GM06990 (cell line): ENCODE measurements around the gene LPCAT4.

Experiments
- DNase-seq: peaks from one replicate; pipeline ENCODE4 v3.0.0-alpha.2; 2011; ENCODE audit not compliant: insufficient read length; ENCODE audit errors: extremely low read depth
- H3K27me3 ChIP-seq: replicated peaks from 2 replicates; pipeline ENCODE4 v1.6.0; 2011; ENCODE audit warnings: low read length; ENCODE audit not compliant: control insufficient read depth, insufficient read depth
- H3K36me3 ChIP-seq: 2 replicates; pipeline ENCODE4 v1.5.1; 2011; ENCODE audit warnings: low read length; ENCODE audit not compliant: control insufficient read depth, insufficient read depth
- H3K4me3 ChIP-seq: replicated peaks from 2 replicates; pipeline ENCODE4 v1.5.1; 2011; ENCODE audit warnings: low read depth, mild to moderate bottlenecking, control low read depth, low read length
- CTCF ChIP-seq: IDR thresholded peaks from 2 replicates; pipeline ENCODE4 v1.5.1; 2011; ENCODE audit warnings: low read length, control low read depth, mild to moderate bottlenecking, inconsistent platforms; ENCODE audit not compliant: insufficient read depth, poor library complexity, severe bottlenecking

LPCAT4 gene

GRCh38 chr15:34366271-34367065 lies 528 bp downstream of the LPCAT4 start:
- Histone ChIP-seq H3K4me3 (peak overlapping the region; percentile 95), H3K27me3 (no peaks in the 10 kb centered on the region), H3K36me3 (peaks cover 6% of the 10 kb centered on the region)
- TF ChIP-seq CTCF, result no peak
- DNase-seq, result peak; percentile 55

- TF ChIP-seq CTCF, result no peak
- Histone ChIP-seq H3K36me3 (peaks cover 9% of the 10 kb centered on the region), H3K4me3 (peak overlapping the region; percentile 95), H3K27me3 (no peaks in the 10 kb centered on the region)
- no peak for DNase-seq
Measured at GRCh38 chr15:34365836-34366235, 1.2 kb downstream of the LPCAT4 start.

GRCh38 chr15:34365091-34365825 lies 1.7 kb downstream of the LPCAT4 start:
- no peak for TF ChIP-seq CTCF
- peaks cover 9% of the 10 kb centered on the region for H3K36me3 ChIP-seq
- no peak for DNase-seq
- H3K4me3 ChIP-seq, result peak overlapping the region; percentile 95
- H3K27me3 ChIP-seq, result no peaks in the 10 kb centered on the region

DNA sequence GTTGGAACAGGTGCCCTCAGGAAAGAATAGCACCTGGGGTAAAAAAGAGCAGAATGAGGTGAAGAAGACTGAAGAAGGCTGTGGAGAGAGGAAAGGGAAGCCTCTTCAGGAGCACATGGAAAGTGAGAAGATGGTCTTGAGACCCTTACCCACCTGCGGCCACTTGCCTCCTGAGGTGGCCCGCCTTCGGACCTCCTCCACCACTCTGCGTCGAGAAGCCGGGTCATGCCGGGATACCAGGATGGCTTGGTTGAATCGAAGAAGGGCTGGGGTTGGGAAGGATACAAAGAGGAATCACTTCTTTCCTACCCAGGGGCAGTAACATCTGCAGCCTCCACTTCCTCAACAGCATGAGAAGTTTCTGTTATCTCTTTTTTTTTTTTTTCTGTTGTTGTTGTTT lies 3.0 kb downstream of the LPCAT4 start:
- Histone ChIP-seq H3K4me3 (no peak overlapping the region), H3K27me3 (no peaks in the 10 kb centered on the region), H3K36me3 (peaks cover 18% of the 10 kb centered on the region)
- no peak for TF ChIP-seq CTCF
- no peak for DNase-seq

- DNase-seq, result no peak
- H3K4me3 ChIP-seq, result no peak overlapping the region
- no peak for TF ChIP-seq CTCF
- peaks cover 20% of the 10 kb centered on the region for H3K36me3 ChIP-seq
- no peaks in the 10 kb centered on the region for H3K27me3 ChIP-seq
Measured at GRCh38 chr15:34362047-34362773, 4.8 kb downstream of the LPCAT4 start.
